DLD1 (cell line): Measurements from ENCODE around the gene PLK2.

ENCODE experiments used
- in situ Hi-C: cut with HindIII; loops from 2 replicates; pipeline ENCODE4 v1.10.0; 2017; ENCODE audit warnings: low sequenced_read_pairs

PLK2 gene

GRCh38 chr5:58460002-58460731 is at the start of gene PLK2:
Gene PLK2 (minus strand): TSS chr5:58460086. CDS start chr5:58459959, 127 bp downstream.
- in situ Hi-C loops: loop anchor here (25.0 kb wide), 2 partner anchors 673 to 1148 kb away; no protein-coding TSS in a partner anchor

- in situ Hi-C loops: no loop called here
Observed at GRCh38 chr5:58507715-58508114, 47.8 kb upstream of the PLK2 start.

GRCh38 chr5:58505971-58506640 is 46.2 kb upstream of the PLK2 start:
- in situ Hi-C loops: no loop called here

- in situ Hi-C loops: no loop called here
Observed at GRCh38 chr5:58505502-58505901, 45.6 kb upstream of the PLK2 start.

GRCh38 chr5:58504766-58505165 is 44.9 kb upstream of the PLK2 start:
- in situ Hi-C loops: no loop called here

- in situ Hi-C loops: no loop called here
Observed at GRCh38 chr5:58503390-58504046, 43.6 kb upstream of the PLK2 start.

GRCh38 chr5:58501778-58502417 is 42.0 kb upstream of the PLK2 start:
- in situ Hi-C loops: no loop called here

- in situ Hi-C loops: no loop called here
Observed at GRCh38 chr5:58499941-58500340, 40.1 kb upstream of the PLK2 start.

GRCh38 chr5:58499231-58499630 is 39.3 kb upstream of the PLK2 start:
- in situ Hi-C loops: no loop called here

- in situ Hi-C loops: no loop called here
Observed at GRCh38 chr5:58498340-58498942, 38.6 kb upstream of the PLK2 start.

GRCh38 chr5:58497921-58498320 is 38.0 kb upstream of the PLK2 start:
- in situ Hi-C loops: no loop called here

GRCh38 chr5:58497386-58497785 is 37.5 kb upstream of the PLK2 start:
- in situ Hi-C loops: no loop called here

- in situ Hi-C loops: no loop called here
Observed at GRCh38 chr5:58496488-58496887, 36.6 kb upstream of the PLK2 start.

- in situ Hi-C loops: no loop called here
Observed at GRCh38 chr5:58493141-58493540, 33.3 kb upstream of the PLK2 start.

- in situ Hi-C loops: no loop called here
Observed at GRCh38 chr5:58491216-58491892, 31.5 kb upstream of the PLK2 start, which contains the start of gene GAPT. Gene GAPT (plus strand): TSS chr5:58491435. CDS start chr5:58494537, 3,102 bp downstream.

- in situ Hi-C loops: no loop called here
Observed at GRCh38 chr5:58490402-58491050, 30.6 kb upstream of the PLK2 start.

- in situ Hi-C loops: no loop called here
Observed at GRCh38 chr5:58486290-58486689, 26.4 kb upstream of the PLK2 start.

GRCh38 chr5:58484505-58484904 is 24.6 kb upstream of the PLK2 start:
- in situ Hi-C loops: no loop called here

- in situ Hi-C loops: no loop called here
Observed at GRCh38 chr5:58482536-58482935, 22.6 kb upstream of the PLK2 start.

- in situ Hi-C loops: no loop called here
Observed at GRCh38 chr5:58481828-58482227, 21.9 kb upstream of the PLK2 start.
